ENCODE data around the gene MITF.
"Not testable (repeated sequence)": the region's sequence is repeated elsewhere in the genome, so short reads cannot be mapped to it uniquely, and the experiment has no call there.

MITF gene

GRCh38 chr3:69902386-69902785 lies 163.1 kb downstream of the MITF start:
- Histone ChIP-seq H3K4me3 (ENCODE audit: low read length) (no peak overlapping the region), H3K27ac (ENCODE audit: low read depth, low read length) (no peak overlapping the region), H3K4me1 (ENCODE audit: control insufficient read depth, low read length) (no peaks in the 10 kb centered on the region), H3F3A (ENCODE audit: control insufficient read depth, insufficient read depth) (no peaks in the 10 kb centered on the region), H3K79me2 (ENCODE audit: control insufficient read depth, low read length) (no peaks in the 10 kb centered on the region), H4K20me1 (ENCODE audit: control insufficient read depth, insufficient read depth, low read depth, low read length) (no peaks in the 10 kb centered on the region), H3K4me2 (ENCODE audit: low read length) (no peak overlapping the region), H3K9me3 (ENCODE audit: control insufficient read depth, insufficient read depth, low read length) (no peaks in the 10 kb centered on the region), H3K9me2 (replicated peaks; ENCODE audit: control insufficient read depth, low read length) (no peaks in the 10 kb centered on the region), H3K36me3 (ENCODE audit: control insufficient read depth, low read length) (no peaks in the 10 kb centered on the region), H3K27me3 (ENCODE audit: control insufficient read depth, low read length) (no peaks in the 10 kb centered on the region; the same call in 1 of the 2 replicates)
- TF ChIP-seq, protein P1, sequence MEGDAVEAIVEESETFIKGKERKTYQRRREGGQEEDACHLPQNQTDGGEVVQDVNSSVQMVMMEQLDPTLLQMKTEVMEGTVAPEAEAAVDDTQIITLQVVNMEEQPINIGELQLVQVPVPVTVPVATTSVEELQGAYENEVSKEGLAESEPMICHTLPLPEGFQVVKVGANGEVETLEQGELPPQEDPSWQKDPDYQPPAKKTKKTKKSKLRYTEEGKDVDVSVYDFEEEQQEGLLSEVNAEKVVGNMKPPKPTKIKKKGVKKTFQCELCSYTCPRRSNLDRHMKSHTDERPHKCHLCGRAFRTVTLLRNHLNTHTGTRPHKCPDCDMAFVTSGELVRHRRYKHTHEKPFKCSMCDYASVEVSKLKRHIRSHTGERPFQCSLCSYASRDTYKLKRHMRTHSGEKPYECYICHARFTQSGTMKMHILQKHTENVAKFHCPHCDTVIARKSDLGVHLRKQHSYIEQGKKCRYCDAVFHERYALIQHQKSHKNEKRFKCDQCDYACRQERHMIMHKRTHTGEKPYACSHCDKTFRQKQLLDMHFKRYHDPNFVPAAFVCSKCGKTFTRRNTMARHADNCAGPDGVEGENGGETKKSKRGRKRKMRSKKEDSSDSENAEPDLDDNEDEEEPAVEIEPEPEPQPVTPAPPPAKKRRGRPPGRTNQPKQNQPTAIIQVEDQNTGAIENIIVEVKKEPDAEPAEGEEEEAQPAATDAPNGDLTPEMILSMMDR (IDR thresholded peaks at IDR 0.05; ENCODE audit: low read depth, low read length, poor library complexity, severe bottlenecking) = no peak
- no peak for TF ChIP-seq EZH2phosphoT487 (IDR thresholded peaks at IDR 0.05; ENCODE audit: borderline replicate concordance, low read length)

DNA sequence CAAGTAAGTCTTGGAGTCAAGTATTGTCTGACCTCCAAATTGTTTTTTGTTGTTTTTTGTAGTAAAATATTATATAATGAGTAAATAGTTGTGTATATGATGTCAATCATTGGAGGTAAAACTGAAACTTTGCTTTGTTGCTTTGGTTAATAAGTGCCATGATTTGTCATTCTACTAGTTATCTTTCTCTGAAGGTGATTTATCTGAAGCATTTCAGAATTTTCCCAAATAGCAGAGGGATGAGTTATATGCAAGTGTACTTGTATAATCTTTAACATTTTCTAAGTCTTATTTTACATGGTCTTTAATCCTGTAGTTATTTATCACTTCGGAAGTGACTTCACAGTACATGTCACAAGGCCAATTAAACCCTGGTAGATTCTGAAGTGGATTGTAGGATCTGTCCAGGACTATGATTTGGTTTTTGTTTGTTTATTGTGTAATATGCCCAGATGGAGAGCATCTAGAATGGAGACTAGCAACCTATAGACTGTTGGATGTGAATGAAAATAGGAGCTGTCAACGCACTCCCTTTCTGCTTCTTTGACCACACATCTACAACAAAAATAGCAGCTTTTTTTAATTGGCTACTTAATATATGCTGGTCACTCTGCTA lies 167.2 kb downstream of the MITF start:
- Histone ChIP-seq H3K9me3 (ENCODE audit: control insufficient read depth, insufficient read depth, low read length) (peaks cover 8% of the 10 kb centered on the region; the same call in 1 of the 2 replicates), H3K27me3 (ENCODE audit: control insufficient read depth, low read length) (no peaks in the 10 kb centered on the region), H3K9me2 (replicated peaks; ENCODE audit: control insufficient read depth, low read length) (no peaks in the 10 kb centered on the region), H3K4me3 (ENCODE audit: low read length) (no peak overlapping the region), H4K20me1 (ENCODE audit: control insufficient read depth, insufficient read depth, low read depth, low read length) (no peaks in the 10 kb centered on the region), H3K4me2 (ENCODE audit: low read length) (no peak overlapping the region), H3K36me3 (ENCODE audit: control insufficient read depth, low read length) (no peaks in the 10 kb centered on the region), H3K79me2 (ENCODE audit: control insufficient read depth, low read length) (no peaks in the 10 kb centered on the region), H3K27ac (ENCODE audit: low read depth, low read length) (no peak overlapping the region), H3K4me1 (ENCODE audit: control insufficient read depth, low read length) (no peaks in the 10 kb centered on the region), H3F3A (ENCODE audit: control insufficient read depth, insufficient read depth) (no peaks in the 10 kb centered on the region)
- TF ChIP-seq EZH2phosphoT487 (IDR thresholded peaks at IDR 0.05; ENCODE audit: borderline replicate concordance, low read length) = no peak
- TF ChIP-seq, protein P1 (IDR thresholded peaks at IDR 0.05; ENCODE audit: low read depth, low read length, poor library complexity, severe bottlenecking) = no peak

DNA sequence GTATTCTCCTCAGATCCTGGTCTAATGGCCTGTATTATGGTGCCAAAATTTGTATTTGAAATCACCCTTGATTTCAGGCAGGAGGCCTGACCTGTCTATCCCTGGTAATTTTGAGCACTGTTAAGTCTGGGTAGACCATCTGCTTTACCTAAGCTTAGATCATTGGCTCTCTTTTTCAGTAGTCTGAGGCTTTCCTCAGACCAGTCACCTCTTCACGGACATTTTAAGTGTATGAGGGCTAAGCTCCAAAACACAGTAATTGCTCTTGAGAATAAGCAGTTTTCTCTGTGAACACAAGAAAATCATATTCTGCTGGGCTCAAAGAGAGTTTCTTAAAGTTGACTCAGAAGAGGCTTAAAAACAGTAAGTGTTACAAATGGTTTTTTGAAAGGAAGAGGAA lies 168.3 kb downstream of the MITF start:
- Histone ChIP-seq H3K4me3 (ENCODE audit: low read length) (no peak overlapping the region), H3K27ac (ENCODE audit: low read depth, low read length) (no peak overlapping the region)

DNA sequence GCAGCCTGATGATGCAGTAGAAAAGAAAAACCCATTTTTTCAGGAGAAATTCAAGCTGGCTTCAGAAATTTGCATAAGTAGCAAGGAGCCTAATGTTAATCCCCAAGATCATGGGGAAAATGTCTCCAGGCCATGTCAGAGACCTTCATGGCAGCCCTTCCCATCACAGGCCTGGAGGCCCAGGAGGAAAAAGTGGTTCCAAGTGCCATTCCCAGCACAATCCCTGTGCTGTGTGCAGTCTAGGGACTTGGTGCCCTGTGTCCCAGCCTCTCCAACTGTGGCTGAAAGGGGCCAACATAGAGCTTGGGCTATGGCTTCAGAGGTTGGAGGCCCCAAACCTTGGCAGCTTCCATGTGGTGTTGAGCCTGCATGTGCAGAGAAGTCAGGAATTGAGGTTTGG lies 170.6 kb downstream of the MITF start:
- H3K4me2 ChIP-seq (ENCODE audit: low read length); H3K4me3 ChIP-seq (ENCODE audit: low read length); H3K9me3 ChIP-seq (ENCODE audit: control insufficient read depth, insufficient read depth, low read length); H3K27ac ChIP-seq (ENCODE audit: low read depth, low read length); H3F3A ChIP-seq (ENCODE audit: control insufficient read depth, insufficient read depth); H3K4me1 ChIP-seq (ENCODE audit: control insufficient read depth, low read length); H3K9me2 ChIP-seq (replicated peaks; ENCODE audit: control insufficient read depth, low read length); H3K36me3 ChIP-seq (ENCODE audit: control insufficient read depth, low read length); H3K27me3 ChIP-seq (ENCODE audit: control insufficient read depth, low read length); H3K79me2 ChIP-seq (ENCODE audit: control insufficient read depth, low read length); H4K20me1 ChIP-seq (ENCODE audit: control insufficient read depth, insufficient read depth, low read depth, low read length): not testable (repeated sequence)

More for the DNA sequence above, 168.3 kb downstream of the MITF start:
- H3K4me1 ChIP-seq (ENCODE audit: control insufficient read depth, low read length) = no peaks in the 10 kb centered on the region
- no peaks in the 10 kb centered on the region for H4K20me1 ChIP-seq (ENCODE audit: control insufficient read depth, insufficient read depth, low read depth, low read length)
- no peaks in the 10 kb centered on the region for H3K27me3 ChIP-seq (ENCODE audit: control insufficient read depth, low read length)
- H3K9me2 ChIP-seq (replicated peaks; ENCODE audit: control insufficient read depth, low read length) = no peaks in the 10 kb centered on the region
- H3F3A ChIP-seq (ENCODE audit: control insufficient read depth, insufficient read depth) = no peaks in the 10 kb centered on the region
- peaks cover 8% of the 10 kb centered on the region; the same call in 1 of the 2 replicates for H3K9me3 ChIP-seq (ENCODE audit: control insufficient read depth, insufficient read depth, low read length)
- H3K79me2 ChIP-seq (ENCODE audit: control insufficient read depth, low read length) = no peaks in the 10 kb centered on the region
- TF ChIP-seq, protein P1 (IDR thresholded peaks at IDR 0.05; ENCODE audit: low read depth, low read length, poor library complexity, severe bottlenecking) = no peak
- no peak for TF ChIP-seq EZH2phosphoT487 (IDR thresholded peaks at IDR 0.05; ENCODE audit: borderline replicate concordance, low read length)
- H3K4me2 ChIP-seq (ENCODE audit: low read length) = no peak overlapping the region
- no peaks in the 10 kb centered on the region for H3K36me3 ChIP-seq (ENCODE audit: control insufficient read depth, low read length)
